Omental fat pad (tissue), 4 donors: ENCODE measurements around the gene DGKH. TPM values are rescaled to one million over a fixed set of nuclear protein-coding genes. Genes with fewer than 3 reads are reported as not detected.

ENCODE experiments used
- small RNA-seq: library from RNA; depleted of rRNA; stranded (forward); fragments of <200 nt; gene quantifications from one replicate; pipeline ENCODE3, GENCODE V24; 2016
- total RNA-seq, 4 donors: library from RNA; depleted of rRNA; stranded (reverse); fragments of >200 nt; gene quantifications; one replicate each; pipeline ENCODE4 v1.1.0, GENCODE V29; 2016

Gene DGKH
- total RNA-seq, 4 donors from 2014 or later: 9.7 to 24.7 (median 17.6) TPM

Small RNA genes within 50 kb of the gene (small RNA-seq; reads per million reads assigned to genes)
- not detected for gene RPS28P8

Other genes with a start within 250 kb of the DGKH start
- 10 to 100 TPM; 12.4 to 24.7 (median 18.3) TPM for gene VWA8, start 87.5 kb upstream of the DGKH start, total RNA-seq
- gene AKAP11, start 223.5 kb downstream of the DGKH start, total RNA-seq: 10 to 100 TPM; 20.3 to 42.4 (median 28.4) TPM